Smooth muscle cell (in vitro differentiated cells): ENCODE measurements around the gene CALY. TPM values are rescaled to one million over a fixed set of nuclear protein-coding genes. Genes with fewer than 3 reads are reported as not detected.
A peak's percentile ranks its signal among the peaks of the same experiment; 100 is the strongest.

Experiments used
- DNase-seq: peaks from one replicate; lab custom pipeline; 2025; ENCODE audit not compliant: unreplicated experiment; lab: John Stamatoyannopoulos, UW
- H2AFZ ChIP-seq: fragments of 200-600 bp; sonication (generic); 2 replicates; pipeline ENCODE4 v1.6.0; 2016; ENCODE audit warnings: antibody characterized with exemption, low read depth, mild to moderate bottlenecking
- H3F3A ChIP-seq: fragments of 200-600 bp; sonication (generic); 2 replicates; pipeline ENCODE4 v1.6.0; 2017; ENCODE audit warnings: antibody characterized with exemption, low read depth
- H3K27ac ChIP-seq: fragments of 200-600 bp; sonication (generic); 2 replicates; pipeline ENCODE4 v1.5.1; 2016; ENCODE audit warnings: low read depth, mild to moderate bottlenecking
- H3K27me3 ChIP-seq: fragments of 200-600 bp; sonication (generic); 2 replicates; pipeline ENCODE4 v1.6.1; 2016; ENCODE audit warnings: low read depth, mild to moderate bottlenecking
- H3K36me3 ChIP-seq: fragments of 200-600 bp; sonication (generic); 2 replicates; pipeline ENCODE4 v1.5.1; 2016; ENCODE audit warnings: low read depth
- H3K4me1 ChIP-seq: fragments of 200-600 bp; sonication (generic); 2 replicates; pipeline ENCODE4 v1.5.1; 2016; ENCODE audit warnings: low read depth
- H3K4me2 ChIP-seq: fragments of 200-600 bp; sonication (generic); 2 replicates; pipeline ENCODE4 v1.6.0; 2016; ENCODE audit warnings: mild to moderate bottlenecking
- H3K4me3 ChIP-seq: fragments of 200-600 bp; sonication (generic); 2 replicates; pipeline ENCODE4 v1.5.1; 2016; ENCODE audit warnings: mild to moderate bottlenecking
- H3K79me2 ChIP-seq: fragments of 200-600 bp; sonication (generic); 2 replicates; pipeline ENCODE4 v1.6.0; 2016; ENCODE audit warnings: low read depth, mild to moderate bottlenecking
- H3K9ac ChIP-seq: fragments of 200-600 bp; sonication (generic); 2 replicates; pipeline ENCODE4 v1.6.0; 2016; ENCODE audit warnings: low read depth
- H3K9me3 ChIP-seq: fragments of 200-600 bp; sonication (generic); replicated peaks from 2 replicates; pipeline ENCODE4 v1.5.1; 2016; ENCODE audit warnings: low read depth
- H4K20me1 ChIP-seq: fragments of 200-600 bp; sonication (generic); 2 replicates; pipeline ENCODE4 v1.6.0; 2016; ENCODE audit warnings: low read depth
- WGBS: methylation state at CpG from one replicate; pipeline ENCODE4 v1.1.7; 2016; ENCODE audit warnings: low lambda C conversion rate; 5-methylcytosine and 5-hydroxymethylcytosine counted together
- polyA plus RNA-seq: library from polyadenylated mRNA; unstranded; fragments of >200 nt; fragmentation: Nextera tagmentation; extraction: Ambion mirVana; gene quantifications from 2 replicates; pipeline ENCODE4 v1.2.1, GENCODE V29; 2016
- total RNA-seq: library from RNA; depleted of rRNA; stranded (reverse); fragments of >200 nt; gene quantifications from 2 replicates; pipeline ENCODE4 v1.2.3, GENCODE V29; 2014
- TF ChIP-seq, protein P1 (sequence below): fragments of 200-600 bp; sonication (generic); IDR thresholded peaks from 2 replicates; pipeline ENCODE4 v1.5.1; 2017; ENCODE audit warnings: borderline replicate concordance, mild to moderate bottlenecking, antibody characterized with exemption; ENCODE audit not compliant: insufficient read depth, poor library complexity, severe bottlenecking

The CALY gene
- total and polyA plus RNA-seq, 2 experiments from 2014 or later: 2.4 to 10.1 TPM

DNA sequence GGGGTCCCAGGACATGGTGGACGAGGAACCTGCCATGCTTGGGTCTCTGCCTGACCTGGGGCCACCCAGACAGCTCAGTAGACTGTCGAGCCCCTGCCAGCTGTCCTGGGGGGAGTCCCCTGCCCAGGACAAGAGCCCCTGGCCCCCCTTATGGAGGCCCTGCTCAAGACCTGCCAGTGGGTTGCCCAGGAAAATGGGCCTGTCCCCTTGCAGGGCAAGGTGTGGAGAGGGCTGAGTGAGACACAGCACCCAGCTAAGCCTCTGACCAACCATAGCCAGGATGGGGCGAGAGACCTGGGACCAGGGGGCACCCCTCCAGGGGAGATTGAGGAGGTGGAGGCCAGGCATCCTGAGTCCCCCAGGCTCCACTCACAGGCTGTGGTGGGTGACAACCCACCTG lies 19.3 kb upstream of the CALY start:
- Histone ChIP-seq H3K27ac (no peak overlapping the region), H3K27me3 (no peaks in the 10 kb centered on the region), H4K20me1 (peaks cover 19% of the 10 kb centered on the region), H3K4me2 (peak overlapping the region; percentile 90), H3K36me3 (no peaks in the 10 kb centered on the region), H3F3A (no peaks in the 10 kb centered on the region), H2AFZ (no peak overlapping the region), H3K9ac (no peak overlapping the region), H3K4me1 (no peaks in the 10 kb centered on the region), H3K9me3 (no peaks in the 10 kb centered on the region), H3K79me2 (no peaks in the 10 kb centered on the region), H3K4me3 (no peak overlapping the region)
- no peak for DNase-seq
- 97% methylated on average over 3 of the region's 3 CpGs for WGBS
- TF ChIP-seq, protein P1, sequence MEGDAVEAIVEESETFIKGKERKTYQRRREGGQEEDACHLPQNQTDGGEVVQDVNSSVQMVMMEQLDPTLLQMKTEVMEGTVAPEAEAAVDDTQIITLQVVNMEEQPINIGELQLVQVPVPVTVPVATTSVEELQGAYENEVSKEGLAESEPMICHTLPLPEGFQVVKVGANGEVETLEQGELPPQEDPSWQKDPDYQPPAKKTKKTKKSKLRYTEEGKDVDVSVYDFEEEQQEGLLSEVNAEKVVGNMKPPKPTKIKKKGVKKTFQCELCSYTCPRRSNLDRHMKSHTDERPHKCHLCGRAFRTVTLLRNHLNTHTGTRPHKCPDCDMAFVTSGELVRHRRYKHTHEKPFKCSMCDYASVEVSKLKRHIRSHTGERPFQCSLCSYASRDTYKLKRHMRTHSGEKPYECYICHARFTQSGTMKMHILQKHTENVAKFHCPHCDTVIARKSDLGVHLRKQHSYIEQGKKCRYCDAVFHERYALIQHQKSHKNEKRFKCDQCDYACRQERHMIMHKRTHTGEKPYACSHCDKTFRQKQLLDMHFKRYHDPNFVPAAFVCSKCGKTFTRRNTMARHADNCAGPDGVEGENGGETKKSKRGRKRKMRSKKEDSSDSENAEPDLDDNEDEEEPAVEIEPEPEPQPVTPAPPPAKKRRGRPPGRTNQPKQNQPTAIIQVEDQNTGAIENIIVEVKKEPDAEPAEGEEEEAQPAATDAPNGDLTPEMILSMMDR: no peak

DNA sequence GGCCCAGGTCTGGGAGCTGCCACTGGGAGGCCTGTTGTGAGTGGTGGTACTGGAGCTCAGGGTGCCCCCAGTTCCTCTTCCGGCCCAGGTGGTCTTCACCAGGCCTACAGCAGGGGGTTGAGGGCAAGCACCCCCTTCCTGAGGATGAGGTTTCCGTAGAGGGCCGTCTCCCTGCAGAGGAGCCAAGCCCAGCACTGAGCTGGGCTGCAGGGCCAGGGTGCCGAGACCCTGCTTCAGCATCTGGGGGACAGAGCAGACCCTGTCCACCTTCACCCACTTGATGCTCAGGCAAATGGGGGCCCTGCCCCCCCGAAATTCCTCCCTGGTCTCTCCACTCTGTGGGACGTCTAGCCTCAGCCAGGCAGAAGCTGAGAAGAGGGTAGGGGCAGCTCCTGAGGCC lies 18.6 kb upstream of the CALY start:
- Histone ChIP-seq H3K4me2 (no peak overlapping the region), H2AFZ (no peak overlapping the region), H3K9me3 (no peaks in the 10 kb centered on the region), H4K20me1 (peaks cover 19% of the 10 kb centered on the region), H3K36me3 (no peaks in the 10 kb centered on the region), H3F3A (no peaks in the 10 kb centered on the region), H3K4me3 (no peak overlapping the region), H3K27me3 (no peaks in the 10 kb centered on the region), H3K9ac (no peak overlapping the region), H3K27ac (no peak overlapping the region), H3K4me1 (no peaks in the 10 kb centered on the region), H3K79me2 (no peaks in the 10 kb centered on the region)
- 93% methylated on average over 6 of the region's 6 CpGs for WGBS
- no peak for DNase-seq
- TF ChIP-seq, protein P1: no peak

DNA sequence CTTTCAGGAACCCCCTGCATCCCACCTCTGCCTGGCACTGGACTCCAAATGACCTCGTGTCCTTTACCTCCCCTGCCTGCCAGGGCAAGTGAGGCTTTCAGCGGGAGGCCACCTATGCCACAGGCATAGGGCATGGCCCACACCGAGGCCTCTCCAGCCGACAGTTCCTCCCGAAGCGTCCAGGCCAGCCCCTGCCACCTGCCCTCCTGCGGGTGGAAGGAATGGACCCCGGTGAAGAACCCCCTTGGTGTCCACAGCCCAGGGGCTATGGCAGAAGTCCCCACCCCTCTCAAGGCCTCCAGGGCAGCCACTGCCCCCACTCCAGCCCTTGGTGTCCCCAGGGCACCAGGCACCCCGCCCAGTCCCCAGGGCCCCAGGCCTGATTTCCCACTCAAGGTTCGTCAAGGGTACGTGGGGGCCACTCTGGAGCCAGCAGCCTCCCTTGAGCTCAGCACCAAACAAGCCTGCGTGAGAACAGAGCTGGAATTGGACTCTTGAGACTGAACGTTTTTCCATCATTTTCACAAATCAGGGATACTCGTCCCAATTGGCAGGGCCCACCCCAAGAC lies 18.1 kb upstream of the CALY start:
- Histone ChIP-seq H3K36me3 (no peaks in the 10 kb centered on the region), H3K27me3 (no peaks in the 10 kb centered on the region), H3K4me1 (no peaks in the 10 kb centered on the region), H3K4me3 (no peak overlapping the region), H3K27ac (no peak overlapping the region), H3K79me2 (no peaks in the 10 kb centered on the region), H3K4me2 (no peak overlapping the region), H3K9me3 (no peaks in the 10 kb centered on the region), H3F3A (no peaks in the 10 kb centered on the region), H4K20me1 (peaks cover 19% of the 10 kb centered on the region), H3K9ac (no peak overlapping the region), H2AFZ (no peak overlapping the region)
- WGBS: 95% methylated on average over 14 of the region's 14 CpGs
- no peak for DNase-seq
- TF ChIP-seq, protein P1: no peak

DNA sequence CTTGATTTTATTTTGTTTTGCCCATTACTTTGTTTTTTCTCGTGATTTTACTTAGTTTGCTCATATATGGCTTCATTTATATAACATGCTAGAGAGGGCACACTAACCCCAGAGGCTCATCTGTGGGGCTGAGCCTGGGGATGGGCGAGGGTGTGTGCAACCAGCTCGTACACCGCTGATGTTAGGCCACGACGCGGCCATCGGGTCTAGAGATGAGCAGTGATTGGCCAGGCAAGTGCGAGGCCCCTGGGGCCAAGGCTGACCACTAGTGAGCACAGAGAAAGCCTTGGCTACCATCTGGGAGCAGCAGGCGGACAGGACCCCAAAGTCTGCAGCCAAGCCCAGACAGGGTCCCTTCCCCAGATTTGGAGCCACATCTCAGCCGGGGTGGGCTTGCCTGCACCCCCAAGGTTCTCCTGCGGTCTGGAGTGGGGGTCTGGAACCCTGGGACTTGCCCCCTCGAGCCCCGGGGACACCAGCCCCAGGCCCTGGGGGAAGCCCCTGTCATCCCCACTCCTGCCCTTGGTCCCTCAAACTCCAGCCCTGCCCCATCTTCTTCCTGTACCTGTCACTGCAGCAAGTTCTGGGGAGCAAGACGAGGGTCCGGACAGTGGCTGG lies 17.4 kb upstream of the CALY start:
- H3K9me3 ChIP-seq: no peaks in the 10 kb centered on the region
- peaks cover 19% of the 10 kb centered on the region for H4K20me1 ChIP-seq
- no peak overlapping the region for H3K4me3 ChIP-seq
- H2AFZ ChIP-seq: no peak overlapping the region
- no peaks in the 10 kb centered on the region for H3K36me3 ChIP-seq
- no peaks in the 10 kb centered on the region for H3F3A ChIP-seq
- no peaks in the 10 kb centered on the region for H3K4me1 ChIP-seq
- H3K27ac ChIP-seq: no peak overlapping the region
- no peak for DNase-seq
- WGBS: 90% methylated on average over 13 of the region's 16 CpGs
- H3K4me2 ChIP-seq: no peak overlapping the region
- TF ChIP-seq, protein P1: no peak
- no peaks in the 10 kb centered on the region for H3K27me3 ChIP-seq
- no peaks in the 10 kb centered on the region for H3K79me2 ChIP-seq
- H3K9ac ChIP-seq: no peak overlapping the region
